Uterus (tissue), 4 donors: ENCODE measurements around the gene HMCN1. TPM values are rescaled to one million over a fixed set of nuclear protein-coding genes. Genes with fewer than 3 reads are reported as not detected.

ENCODE experiments used
- DNase-seq, 2 donors: peaks; one replicate each; pipeline ENCODE4 v3.0.0-alpha.2; 2019 to 2020
- H3K27ac ChIP-seq, 2 donors: fragments of 200-600 bp; sonication (generic); 1 replicate in 1 of 2; 2 replicates in 1 of 2; pipeline ENCODE4 v1.5.1; 2016 to 2018
- H3K27me3 ChIP-seq, 2 donors: fragments of 200-600 bp; sonication (generic); one replicate each; pipeline ENCODE4 v1.5.1; 2018 to 2019; ENCODE audit warnings: control low read depth in 1 of 2
- H3K36me3 ChIP-seq, 2 donors: fragments of 200-600 bp; sonication (generic); one replicate each; pipeline ENCODE4 v1.5.1; 2019; ENCODE audit warnings: control low read depth in 1 of 2
- H3K4me1 ChIP-seq, 2 donors: fragments of 200-600 bp; sonication (generic); one replicate each; pipeline ENCODE4 v1.5.1; 2018 to 2019; ENCODE audit warnings: control low read depth in 1 of 2
- H3K4me3 ChIP-seq, 2 donors: fragments of 200-600 bp; sonication (generic); 1 replicate in 1 of 2; 2 replicates in 1 of 2; pipeline ENCODE4 v1.5.1; 2018 to 2019; ENCODE audit warnings: mild to moderate bottlenecking in 1 of 2
- H3K9me3 ChIP-seq, 2 donors: fragments of 200-600 bp; sonication (generic); one replicate each; pipeline ENCODE4 v1.5.1; 2019; ENCODE audit warnings: control low read depth in 1 of 2
- POLR2A ChIP-seq, 2 donors: fragments of 450-650 bp; IDR thresholded peaks; one replicate each; pipeline ENCODE4 v1.6.1; 2016; ENCODE audit warnings: antibody characterized with exemption in 2 of 2, mild to moderate bottlenecking in 1 of 2, moderate library complexity in 1 of 2
- intact Hi-C: fragments of 100-400 bp; cut with DNase I; formaldehyde crosslinking; loops from one replicate; pipeline ENCODE4 v1.15.1; 2023; ENCODE audit warnings: low total_unique reads
- total RNA-seq, 4 donors: library from RNA; depleted of rRNA in 3 of 4; stranded (reverse); fragments of >200 nt in 3 of 4; gene quantifications; one replicate each; pipeline versions ENCODE4 v1.1.0 to v1.2.4, GENCODE V29; 2014 to 2023
- TF ChIP-seq, protein P1 (sequence below), 4 experiments: fragments of 200-600 bp in 2 of 4; fragments of 450-650 bp in 2 of 4; sonication (generic) in 2 of 4; IDR thresholded peaks; one replicate each; pipeline ENCODE4 v1.5.1; 2016 to 2019; ENCODE audit warnings: antibody characterized with exemption in 4 of 4, mild to moderate bottlenecking in 2 of 4, moderate library complexity in 1 of 4
- donor health status: DM: yes; HTN: yes; CAD: no.

The HMCN1 gene
- total RNA-seq, 4 donors from 2014 or later: 0.59 to 92.9 (median 5.1) TPM

DNA sequence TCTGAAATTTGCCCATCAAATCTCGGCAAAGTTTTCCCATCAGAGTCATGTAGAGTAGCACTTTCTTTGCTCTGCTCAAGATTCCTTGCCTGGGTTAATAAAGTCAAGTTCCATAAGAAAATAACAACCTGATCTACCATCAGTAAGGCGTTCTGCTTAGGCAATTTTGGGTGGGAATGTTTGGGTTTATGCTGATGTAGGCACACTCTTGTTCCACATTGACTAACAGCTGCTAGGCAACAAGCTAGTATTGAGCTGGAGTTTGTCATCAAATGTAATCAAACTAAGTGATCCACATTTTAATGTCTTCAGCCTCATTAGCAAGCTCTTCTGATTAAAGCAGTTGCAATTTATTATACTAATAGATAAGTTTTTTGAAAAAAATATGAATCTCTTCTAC lies 12.1 kb upstream of the HMCN1 start:
- no peaks in the 10 kb centered on the region for H3K9me3 ChIP-seq
- no peak for DNase-seq
- no peak overlapping the region for H3K27ac ChIP-seq
- no peaks in the 10 kb centered on the region for H3K27me3 ChIP-seq
- H3K4me3 ChIP-seq: no peak overlapping the region
- H3K36me3 ChIP-seq: no peaks in the 10 kb centered on the region
- TF ChIP-seq POLR2A (IDR thresholded peaks at IDR 0.05): no peak
- TF ChIP-seq, protein P1, sequence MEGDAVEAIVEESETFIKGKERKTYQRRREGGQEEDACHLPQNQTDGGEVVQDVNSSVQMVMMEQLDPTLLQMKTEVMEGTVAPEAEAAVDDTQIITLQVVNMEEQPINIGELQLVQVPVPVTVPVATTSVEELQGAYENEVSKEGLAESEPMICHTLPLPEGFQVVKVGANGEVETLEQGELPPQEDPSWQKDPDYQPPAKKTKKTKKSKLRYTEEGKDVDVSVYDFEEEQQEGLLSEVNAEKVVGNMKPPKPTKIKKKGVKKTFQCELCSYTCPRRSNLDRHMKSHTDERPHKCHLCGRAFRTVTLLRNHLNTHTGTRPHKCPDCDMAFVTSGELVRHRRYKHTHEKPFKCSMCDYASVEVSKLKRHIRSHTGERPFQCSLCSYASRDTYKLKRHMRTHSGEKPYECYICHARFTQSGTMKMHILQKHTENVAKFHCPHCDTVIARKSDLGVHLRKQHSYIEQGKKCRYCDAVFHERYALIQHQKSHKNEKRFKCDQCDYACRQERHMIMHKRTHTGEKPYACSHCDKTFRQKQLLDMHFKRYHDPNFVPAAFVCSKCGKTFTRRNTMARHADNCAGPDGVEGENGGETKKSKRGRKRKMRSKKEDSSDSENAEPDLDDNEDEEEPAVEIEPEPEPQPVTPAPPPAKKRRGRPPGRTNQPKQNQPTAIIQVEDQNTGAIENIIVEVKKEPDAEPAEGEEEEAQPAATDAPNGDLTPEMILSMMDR (IDR thresholded peaks at IDR 0.05): no peak
- no peaks in the 10 kb centered on the region for H3K4me1 ChIP-seq
- intact Hi-C loops: no loop called here

DNA sequence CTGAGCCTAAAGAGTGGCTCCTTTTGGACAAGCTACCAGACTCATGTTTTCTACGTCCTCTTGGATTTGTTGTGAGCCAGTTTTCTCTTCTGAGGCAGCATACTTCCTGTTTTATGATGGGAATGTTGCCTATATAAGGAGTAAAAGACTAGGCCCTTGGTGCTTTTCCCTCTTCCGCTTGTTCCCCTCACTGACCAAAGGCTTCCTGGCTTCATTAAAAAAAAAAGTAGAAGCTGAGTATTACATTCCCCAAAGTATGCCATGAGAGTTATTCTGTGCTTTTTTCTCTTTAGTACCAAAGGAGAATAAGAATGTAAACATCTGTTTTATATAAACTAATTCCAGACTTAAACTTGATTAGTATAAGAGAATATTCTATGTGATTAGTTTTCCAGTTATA lies 6.5 kb upstream of the HMCN1 start:
- TF ChIP-seq, protein P1 (IDR thresholded peaks at IDR 0.05): no peak
- no peak for TF ChIP-seq POLR2A (IDR thresholded peaks at IDR 0.05)
- intact Hi-C loops: no loop called here

DNA sequence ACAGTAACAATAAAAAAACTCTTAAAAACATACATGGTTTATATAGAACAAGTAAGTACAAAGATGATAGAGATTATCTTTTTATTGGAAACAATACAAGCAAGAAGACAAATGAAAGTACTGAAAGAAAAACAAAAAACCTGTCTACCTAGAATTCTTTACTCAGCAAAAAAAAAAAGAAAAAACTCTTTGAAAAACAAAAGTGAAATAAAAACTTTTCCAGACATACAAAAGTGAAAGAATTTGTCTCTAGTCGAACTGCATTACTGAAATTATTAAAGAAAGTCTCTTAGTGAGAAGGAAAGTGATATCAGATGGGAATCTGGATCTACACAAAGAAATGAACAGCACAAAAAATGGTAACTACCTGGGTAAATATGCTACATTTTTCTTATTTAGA lies 2.7 kb upstream of the HMCN1 start:
- intact Hi-C loops: no loop called here
- Histone ChIP-seq H3K27me3 (no peaks in the 10 kb centered on the region), H3K4me3 (no peak overlapping the region), H3K27ac (no peak overlapping the region), H3K4me1 (peaks cover 0 to 8% of the 10 kb centered on the region in 2 donors), H3K9me3 (no peaks in the 10 kb centered on the region), H3K36me3 (no peaks in the 10 kb centered on the region)
- TF ChIP-seq, protein P1 (IDR thresholded peaks at IDR 0.05): no peak
- no peak for TF ChIP-seq POLR2A (IDR thresholded peaks at IDR 0.05)
- no peak for DNase-seq

More for the DNA sequence above, 6.5 kb upstream of the HMCN1 start:
- H3K36me3 ChIP-seq: no peaks in the 10 kb centered on the region
- no peaks in the 10 kb centered on the region for H3K27me3 ChIP-seq
- no peaks in the 10 kb centered on the region for H3K9me3 ChIP-seq
- no peak for DNase-seq
- H3K4me1 ChIP-seq: no peaks in the 10 kb centered on the region
- no peak overlapping the region for H3K27ac ChIP-seq
- no peak overlapping the region for H3K4me3 ChIP-seq

DNA sequence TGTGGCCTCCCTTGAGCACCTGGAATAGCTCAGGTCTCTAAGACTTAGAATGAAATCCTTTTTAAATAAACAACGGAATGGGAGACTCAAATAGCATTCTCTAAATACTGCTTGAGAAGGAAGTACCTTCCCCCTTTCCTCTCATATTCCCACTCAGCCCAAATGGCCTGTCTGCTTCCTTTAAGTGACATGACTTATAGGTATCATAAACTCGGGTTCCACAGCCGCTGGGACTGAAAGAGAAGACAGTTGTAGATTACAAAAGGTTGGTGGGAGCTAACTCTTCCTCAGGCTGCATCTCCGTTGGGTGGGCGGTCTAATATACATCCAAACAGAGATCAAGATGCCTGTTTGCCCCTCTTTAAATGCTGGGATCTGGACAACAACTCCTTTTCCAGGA lies 1.2 kb upstream of the HMCN1 start:
- Histone ChIP-seq H3K36me3 (no peaks in the 10 kb centered on the region), H3K4me1 (peaks cover 0 to 8% of the 10 kb centered on the region in 2 donors), H3K27me3 (no peaks in the 10 kb centered on the region), H3K27ac (no peak overlapping the region), H3K9me3 (no peaks in the 10 kb centered on the region), H3K4me3 (no peak overlapping the region)
- DNase-seq: no peak
- no peak for TF ChIP-seq POLR2A (IDR thresholded peaks at IDR 0.05)
- TF ChIP-seq, protein P1 (IDR thresholded peaks at IDR 0.05): no peak
- intact Hi-C loops: no loop called here

DNA sequence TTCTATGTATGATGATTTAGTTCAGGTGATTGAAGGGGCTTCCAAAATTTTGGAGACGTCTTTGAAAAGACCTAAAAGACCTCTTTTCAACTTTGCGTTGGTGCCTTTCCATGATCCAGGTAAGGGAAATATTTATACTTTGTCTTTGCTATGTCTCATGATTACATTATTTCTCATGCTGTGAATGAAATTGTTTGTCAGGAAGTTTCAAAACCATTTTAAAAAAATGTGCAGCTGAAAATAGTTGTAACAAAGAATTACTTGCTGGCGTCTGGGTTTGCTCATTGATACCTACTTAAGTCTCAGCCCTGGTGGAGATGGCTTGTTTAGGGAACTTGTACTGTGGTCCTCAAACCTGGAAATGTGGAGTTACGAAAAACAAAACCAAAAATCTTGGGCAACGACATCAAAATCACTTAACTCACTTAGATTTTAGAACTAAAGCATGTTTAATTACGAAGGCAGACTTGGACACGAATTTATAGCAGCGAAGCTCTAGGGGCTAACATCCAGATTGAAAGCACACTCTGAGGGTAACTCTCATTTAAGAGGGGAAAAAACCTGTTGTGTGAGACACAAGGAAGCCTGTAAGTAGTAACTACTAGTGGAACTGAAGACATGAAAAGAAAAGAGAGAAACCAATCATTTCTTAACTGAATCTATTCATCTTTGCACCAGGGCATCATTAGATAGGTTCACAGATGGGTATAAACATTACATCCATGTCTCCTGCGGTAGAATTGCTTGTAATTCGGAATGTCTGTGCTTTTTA lies 924 bp downstream of the HMCN1 start:
- Histone ChIP-seq H3K4me3 (peak overlapping the region; percentile 20 to 42), H3K9me3 (no peaks in the 10 kb centered on the region), H3K27me3 (no peaks in the 10 kb centered on the region), H3K36me3 (no peaks in the 10 kb centered on the region), H3K4me1 (peaks cover 0 to 8% of the 10 kb centered on the region in 2 donors), H3K27ac (peak overlapping the region; percentile 47 to 63)
- intact Hi-C loops: no loop called here
- TF ChIP-seq, protein P1 (IDR thresholded peaks at IDR 0.05): no peak
- no peak for TF ChIP-seq POLR2A (IDR thresholded peaks at IDR 0.05)
- DNase-seq: no peak
